ENCODE measurements around the gene C1orf53. TPM values are rescaled to one million over a fixed set of nuclear protein-coding genes. Genes with fewer than 3 reads are reported as not detected.
A peak's percentile ranks its signal among the peaks of the same experiment; 100 is the strongest.
"Not testable (repeated sequence)": the region's sequence is repeated elsewhere in the genome, so short reads cannot be mapped to it uniquely, and the experiment has no call there.

C1orf53 gene
- total RNA-seq, 3 donors from 2014 or later = 1.1 to 6.8 (median 4.1) TPM

GRCh38 chr1:197951617-197952175 lies 49.3 kb downstream of the C1orf53 start:
- no peaks in the 10 kb centered on the region for H3K9me3 ChIP-seq
- no peak for TF ChIP-seq CTCF (IDR thresholded peaks at IDR 0.05)
- H3K4me1 ChIP-seq (ENCODE audit: low read depth) = no peaks in the 10 kb centered on the region
- no peaks in the 10 kb centered on the region for H3K36me3 ChIP-seq (ENCODE audit: low read depth)
- no peak overlapping the region for H3K4me3 ChIP-seq
- ATAC-seq = no peak
- DNase-seq = no peak
- intact Hi-C loops (cut with DNase I, micrococcal nuclease) = no loop called here

- ATAC-seq; DNase-seq; H3K4me3 ChIP-seq; H3K9me3 ChIP-seq; H3K36me3 ChIP-seq (ENCODE audit: low read depth); intact Hi-C loops (cut with DNase I, micrococcal nuclease); H3K4me1 ChIP-seq (ENCODE audit: low read depth): not testable (repeated sequence)
These were observed 51.0 kb downstream of the C1orf53 start for GRCh38 chr1:197953472-197953871.

GRCh38 chr1:197954718-197955418 lies 52.4 kb downstream of the C1orf53 start:
- TF ChIP-seq CTCF (IDR thresholded peaks at IDR 0.05) = no peak
- no peak for DNase-seq
- intact Hi-C loops (cut with DNase I, micrococcal nuclease) = no loop called here
- Histone ChIP-seq H3K4me1 (ENCODE audit: low read depth) (no peaks in the 10 kb centered on the region), H3K9me3 (no peaks in the 10 kb centered on the region), H3K36me3 (ENCODE audit: low read depth) (no peaks in the 10 kb centered on the region), H3K4me3 (no peak overlapping the region)
- peak; percentile 88 for ATAC-seq

- no peak for TF ChIP-seq CTCF (IDR thresholded peaks at IDR 0.05)
- no peaks in the 10 kb centered on the region for H3K9me3 ChIP-seq
- no peak for ATAC-seq
- no peaks in the 10 kb centered on the region for H3K4me1 ChIP-seq (ENCODE audit: low read depth)
- no peak overlapping the region for H3K4me3 ChIP-seq
- no peak for DNase-seq
- intact Hi-C loops (cut with DNase I, micrococcal nuclease) = no loop called here
- no peaks in the 10 kb centered on the region for H3K36me3 ChIP-seq (ENCODE audit: low read depth)
These were observed 53.3 kb downstream of the C1orf53 start for GRCh38 chr1:197955486-197956394.

Other genes starting within 250 kb of the C1orf53 start
- 10 to 100 TPM; 29.3 to 54.9 (median 32.2) TPM for gene DENND1B, start 127.2 kb upstream of the C1orf53 start, total RNA-seq
- gene LHX9, start 14.7 kb downstream of the C1orf53 start, total RNA-seq = under 1 TPM in 1 of 3 donors, not detected in 2; 0.19 TPM